NCI-H510A treated with DMSO at 0.1 percent for 48 hours (cell line): ENCODE results near the gene COASY.
A peak's percentile ranks its signal among the peaks of the same experiment; 100 is the strongest.
"Not testable (repeated sequence)": the region's sequence is repeated elsewhere in the genome, so short reads cannot be mapped to it uniquely, and the experiment has no call there.

Experiments used
- DNase-seq: peaks from one replicate; lab custom pipeline; 2025; lab: John Stamatoyannopoulos, UW

COASY gene

DNA sequence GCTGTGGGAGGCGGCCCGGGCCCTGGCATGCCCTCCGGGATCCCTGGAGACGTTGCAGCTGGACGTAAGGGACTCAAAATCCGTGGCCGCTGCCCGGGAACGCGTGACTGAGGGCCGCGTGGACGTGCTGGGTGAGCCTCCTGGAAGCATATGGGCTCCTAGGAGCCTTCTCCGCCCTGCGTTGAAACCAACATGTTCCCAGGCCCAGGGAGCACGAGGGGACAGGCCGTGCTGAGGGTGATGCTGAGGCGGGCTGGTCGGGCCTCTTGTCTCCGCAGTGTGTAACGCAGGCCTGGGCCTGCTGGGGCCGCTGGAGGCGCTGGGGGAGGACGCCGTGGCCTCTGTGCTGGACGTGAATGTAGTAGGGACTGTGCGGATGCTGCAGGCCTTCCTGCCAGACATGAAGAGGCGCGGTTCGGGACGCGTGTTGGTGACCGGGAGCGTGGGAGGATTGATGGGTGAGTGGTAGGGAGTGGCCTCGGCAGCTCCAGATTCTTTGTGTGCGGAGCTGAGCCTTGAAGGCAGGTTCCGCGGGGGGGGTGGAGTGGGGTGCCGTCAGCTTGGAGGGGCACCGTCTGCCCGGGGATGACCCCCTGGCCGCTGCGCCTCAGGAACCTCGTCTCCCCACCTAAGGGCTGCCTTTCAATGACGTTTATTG is 8.7 kb upstream of the COASY start:
- no peak for DNase-seq

DNA sequence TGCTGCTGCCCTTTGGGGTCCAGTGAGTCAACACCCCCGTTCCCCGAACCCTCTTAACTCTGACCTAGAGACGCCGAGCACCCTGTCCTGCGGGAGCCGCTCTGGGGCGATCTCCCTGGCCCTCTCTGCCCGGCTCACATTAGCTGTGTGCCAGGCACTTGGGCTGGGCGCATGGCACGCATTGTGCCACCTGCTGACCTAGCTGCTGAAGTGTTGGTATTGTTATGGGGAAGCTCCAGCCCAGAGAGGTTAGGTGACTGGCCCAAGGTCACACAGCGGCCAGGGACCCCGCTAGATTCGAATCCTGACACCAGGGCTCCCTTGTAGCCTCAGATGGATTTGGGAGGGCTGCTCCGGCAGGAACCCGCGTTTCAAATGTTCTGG is 8.1 kb upstream of the COASY start:
- no peak for DNase-seq

DNA sequence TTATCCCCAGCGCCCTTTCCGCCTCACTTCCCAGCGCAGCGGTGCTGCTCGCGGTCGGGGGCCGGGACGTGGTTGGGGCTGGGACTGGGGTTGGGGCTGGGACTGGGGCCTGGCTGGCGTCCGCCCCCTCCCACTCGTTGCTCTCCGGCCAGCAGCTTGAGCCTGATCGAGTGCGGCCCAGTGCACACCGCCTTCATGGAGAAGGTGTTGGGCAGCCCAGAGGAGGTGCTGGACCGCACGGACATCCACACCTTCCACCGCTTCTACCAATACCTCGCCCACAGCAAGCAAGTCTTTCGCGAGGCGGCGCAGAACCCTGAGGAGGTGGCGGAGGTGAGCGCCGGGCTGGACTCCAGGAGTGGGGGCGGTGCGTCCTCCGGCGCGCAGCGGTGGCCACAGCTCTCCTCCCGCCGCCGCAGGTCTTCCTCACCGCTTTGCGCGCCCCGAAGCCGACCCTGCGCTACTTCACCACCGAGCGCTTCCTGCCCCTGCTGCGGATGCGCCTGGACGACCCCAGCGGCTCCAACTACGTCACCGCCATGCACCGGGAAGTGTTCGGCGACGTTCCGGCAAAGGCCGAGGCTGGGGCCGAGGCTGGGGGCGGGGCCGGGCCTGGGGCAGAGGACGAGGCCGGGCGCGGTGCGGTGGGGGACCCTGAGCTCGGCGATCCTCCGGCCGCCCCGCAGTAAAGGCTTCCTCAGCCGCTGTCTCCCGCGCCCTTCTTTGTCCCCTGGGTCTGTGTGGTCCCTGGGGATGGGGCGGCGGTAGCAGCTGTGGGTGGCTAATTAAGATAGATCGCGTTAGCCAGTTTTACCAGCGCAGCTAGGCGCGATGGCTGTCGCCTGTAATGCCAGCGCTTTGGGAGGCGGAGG is 7.5 kb upstream of the COASY start:
- DNase-seq: peak; percentile 70

DNA sequence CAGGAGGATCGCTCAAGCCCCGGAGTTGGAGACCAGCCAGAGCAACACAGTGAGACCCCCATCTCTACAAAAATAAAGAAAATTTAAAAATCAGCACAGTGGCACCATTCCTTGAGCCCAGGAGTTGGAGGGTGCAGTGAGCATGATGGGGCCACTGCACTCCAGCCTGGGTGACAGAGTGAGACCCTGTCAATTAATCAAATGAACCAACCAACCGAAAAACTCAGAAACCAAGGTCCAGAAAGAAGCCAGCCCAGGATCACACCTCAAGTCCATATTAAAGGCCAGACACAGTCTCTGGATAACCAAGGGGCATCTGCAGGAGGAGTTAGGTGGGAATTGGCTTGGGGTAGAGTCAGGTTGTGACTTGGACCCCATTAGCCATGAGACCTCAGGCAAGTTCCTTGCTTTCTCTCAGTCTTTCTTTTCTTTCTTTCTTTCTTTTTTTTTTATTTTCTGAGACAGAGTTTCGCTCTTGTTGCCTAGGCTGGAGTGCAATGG is 6.8 kb upstream of the COASY start:
- DNase-seq: no peak

DNA sequence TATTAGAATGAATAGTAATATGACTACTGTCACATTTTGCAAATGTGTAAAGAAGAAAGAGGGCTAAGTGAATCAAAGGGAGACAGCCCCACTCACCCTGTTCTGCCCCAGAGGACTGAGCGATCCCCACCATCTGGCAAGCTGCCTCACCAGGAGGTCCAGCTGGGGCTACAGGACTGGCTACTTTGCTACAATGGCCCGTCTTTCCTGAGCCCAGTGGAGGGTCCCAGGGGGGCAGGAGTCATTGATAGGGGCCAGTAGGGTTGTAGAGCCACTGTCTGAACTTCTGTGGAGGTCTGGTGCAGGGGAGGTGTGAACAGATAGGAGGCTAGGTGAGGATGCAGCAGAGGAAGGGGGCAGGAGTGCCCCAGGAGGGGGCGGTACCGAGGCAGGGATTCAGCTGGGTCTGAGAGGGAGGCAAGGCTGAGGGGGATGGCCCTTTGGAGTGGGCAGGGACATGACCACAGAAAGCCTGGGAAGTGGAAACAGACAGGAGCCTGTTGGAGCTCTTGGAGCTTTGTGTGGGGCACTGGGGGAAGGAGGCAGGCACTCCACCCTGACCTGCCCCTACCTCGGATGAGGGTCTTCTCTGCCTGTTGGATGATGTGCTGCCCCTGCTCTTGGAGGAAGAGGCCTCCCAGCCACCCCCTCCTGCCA is 5.9 kb upstream of the COASY start:
- DNase-seq: not testable (repeated sequence)

DNA sequence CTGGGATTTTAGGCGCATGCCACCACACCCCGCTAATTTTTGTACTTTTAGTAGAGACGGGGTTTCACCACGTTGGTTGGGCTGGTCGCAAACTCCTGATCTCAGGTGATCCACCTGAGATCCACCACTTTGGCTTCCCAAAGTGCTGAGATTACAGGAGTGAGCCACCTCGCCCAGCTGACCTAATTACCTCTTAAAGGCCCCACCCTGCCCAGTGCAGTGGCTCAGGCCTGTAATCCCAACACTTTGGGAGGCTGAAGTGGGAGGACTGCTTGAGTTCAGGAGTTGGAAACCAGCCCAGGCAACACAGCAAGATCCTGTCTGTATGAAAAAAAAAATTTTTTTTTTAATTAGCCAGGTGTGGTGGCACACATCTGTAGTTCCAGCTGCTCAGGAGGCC is 2.9 kb upstream of the COASY start:
- no peak for DNase-seq

DNA sequence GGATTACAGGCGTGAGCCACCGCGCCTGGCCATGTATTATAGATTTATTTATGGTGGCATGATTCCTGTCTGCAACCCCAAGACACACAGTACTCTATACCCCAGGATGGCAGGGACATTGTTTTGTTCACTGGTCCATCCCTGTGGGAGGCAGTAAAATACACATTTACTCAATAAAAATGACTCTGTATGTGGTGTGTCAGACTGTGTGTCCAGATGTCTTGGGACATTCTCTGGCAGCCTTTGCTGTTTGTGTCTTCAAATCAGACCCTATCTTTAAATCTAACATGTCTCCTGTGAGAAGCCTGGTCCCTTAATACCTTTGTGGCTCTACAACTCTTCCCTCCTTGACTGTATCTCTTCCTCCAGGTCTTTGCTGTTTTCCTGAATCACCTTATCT is 1.7 kb upstream of the COASY start:
- DNase-seq: no peak

DNA sequence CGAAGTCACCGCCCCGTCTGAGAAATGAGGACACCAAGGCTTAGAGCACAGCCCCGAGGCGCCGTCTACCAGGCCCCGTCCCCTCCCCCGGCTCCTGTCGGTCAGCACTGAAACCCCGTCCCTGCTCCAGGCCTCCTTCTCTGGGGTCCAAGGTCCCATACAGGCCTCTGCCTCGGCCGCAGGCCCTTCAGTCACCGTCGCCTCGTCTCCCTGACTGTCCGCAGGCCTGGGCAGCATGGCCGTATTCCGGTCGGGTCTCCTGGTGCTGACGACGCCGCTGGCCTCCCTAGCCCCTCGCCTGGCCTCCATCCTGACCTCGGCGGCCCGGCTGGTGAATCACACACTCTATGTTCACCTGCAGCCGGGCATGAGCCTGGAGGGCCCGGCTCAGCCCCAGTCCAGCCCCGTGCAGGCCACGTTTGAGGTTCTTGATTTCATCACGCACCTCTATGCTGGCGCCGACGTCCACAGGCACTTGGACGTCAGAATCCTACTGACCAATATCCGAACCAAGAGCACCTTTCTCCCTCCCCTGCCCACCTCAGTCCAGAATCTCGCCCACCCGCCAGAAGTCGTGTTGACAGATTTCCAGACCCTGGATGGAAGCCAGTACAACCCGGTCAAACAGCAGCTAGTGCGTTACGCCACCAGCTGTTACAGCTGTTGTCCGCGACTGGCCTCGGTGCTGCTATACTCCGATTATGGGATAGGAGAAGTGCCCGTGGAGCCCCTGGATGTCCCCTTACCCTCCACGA is 617 bp downstream of the COASY start:
- DNase-seq: no peak

DNA sequence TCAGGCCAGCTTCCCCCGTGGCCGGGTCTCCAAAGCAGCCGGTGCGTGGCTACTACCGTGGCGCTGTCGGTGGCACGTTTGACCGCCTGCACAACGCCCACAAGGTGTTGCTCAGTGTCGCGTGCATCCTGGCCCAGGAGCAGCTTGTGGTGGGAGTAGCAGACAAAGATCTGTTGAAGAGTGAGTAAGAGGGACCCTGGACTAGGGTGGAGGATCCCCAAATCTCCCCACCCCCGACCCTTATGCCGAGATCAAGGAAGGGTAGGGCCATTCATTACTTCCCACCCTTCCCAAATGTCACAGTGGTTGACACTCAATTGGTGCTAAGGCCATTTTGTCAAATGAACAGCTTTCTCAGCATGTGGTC is 1.2 kb downstream of the COASY start:
- no peak for DNase-seq

DNA sequence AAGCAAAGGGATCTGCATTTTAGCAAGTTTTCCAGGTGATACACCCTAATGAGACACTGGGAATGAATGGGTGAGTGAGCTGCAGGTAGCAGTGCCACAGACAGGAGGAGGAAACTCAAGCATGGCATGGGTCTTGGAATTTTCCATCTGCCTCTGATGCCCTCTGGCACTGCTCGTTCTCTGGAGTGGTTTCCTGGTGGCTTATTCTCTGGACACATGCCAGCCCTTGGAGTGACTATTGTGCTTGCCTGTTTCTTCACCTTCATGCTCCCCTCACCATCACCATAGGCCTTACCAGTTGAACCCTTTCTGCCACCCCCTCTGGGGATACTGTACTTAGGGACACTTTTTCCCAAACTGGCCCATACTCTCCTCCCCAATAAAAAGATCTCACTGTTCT is 1.6 kb downstream of the COASY start:
- no peak for DNase-seq

DNA sequence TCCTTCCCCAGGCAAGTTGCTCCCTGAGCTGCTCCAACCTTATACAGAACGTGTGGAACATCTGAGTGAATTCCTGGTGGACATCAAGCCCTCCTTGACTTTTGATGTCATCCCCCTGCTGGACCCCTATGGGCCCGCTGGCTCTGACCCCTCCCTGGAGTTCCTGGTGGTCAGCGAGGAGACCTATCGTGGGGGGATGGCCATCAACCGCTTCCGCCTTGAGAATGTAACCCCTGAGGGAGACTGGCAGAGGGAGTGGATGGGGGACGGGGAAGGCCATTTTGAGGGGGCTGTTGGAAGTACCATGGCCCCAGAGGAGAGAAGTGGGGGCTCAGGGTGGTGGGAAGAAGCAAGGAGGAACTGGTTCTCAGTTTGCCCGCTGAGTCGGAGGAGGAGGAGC is 2.0 kb downstream of the COASY start:
- DNase-seq: no peak

DNA sequence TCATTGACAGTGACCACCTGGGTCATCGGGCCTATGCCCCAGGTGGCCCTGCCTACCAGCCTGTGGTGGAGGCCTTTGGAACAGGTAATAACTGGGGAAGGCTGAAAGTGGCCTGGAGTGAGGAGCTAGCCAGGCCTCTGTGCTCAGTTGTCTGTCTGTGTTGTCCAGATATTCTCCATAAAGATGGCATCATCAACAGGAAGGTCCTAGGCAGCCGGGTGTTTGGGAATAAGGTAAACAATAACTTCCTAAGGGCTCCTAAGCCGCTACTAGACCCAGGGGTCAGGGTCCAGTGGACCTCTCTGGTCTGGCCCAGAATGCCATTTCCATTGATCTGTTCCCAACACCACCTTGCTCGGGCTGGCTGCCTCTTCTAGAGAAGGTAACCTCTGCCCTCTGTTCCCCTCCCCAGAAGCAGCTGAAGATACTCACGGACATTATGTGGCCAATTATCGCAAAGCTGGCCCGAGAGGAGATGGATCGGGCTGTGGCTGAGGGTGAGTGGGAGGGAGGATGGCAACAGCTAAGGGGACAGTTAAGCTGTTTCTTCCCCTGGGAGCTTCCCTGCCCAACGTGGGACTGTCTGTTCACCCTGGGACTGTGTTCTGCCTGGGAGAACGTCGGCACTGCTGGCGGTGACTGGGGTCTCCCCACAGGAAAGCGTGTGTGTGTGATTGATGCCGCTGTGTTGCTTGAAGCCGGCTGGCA is 3.0 kb downstream of the COASY start:
- DNase-seq: no peak

DNA sequence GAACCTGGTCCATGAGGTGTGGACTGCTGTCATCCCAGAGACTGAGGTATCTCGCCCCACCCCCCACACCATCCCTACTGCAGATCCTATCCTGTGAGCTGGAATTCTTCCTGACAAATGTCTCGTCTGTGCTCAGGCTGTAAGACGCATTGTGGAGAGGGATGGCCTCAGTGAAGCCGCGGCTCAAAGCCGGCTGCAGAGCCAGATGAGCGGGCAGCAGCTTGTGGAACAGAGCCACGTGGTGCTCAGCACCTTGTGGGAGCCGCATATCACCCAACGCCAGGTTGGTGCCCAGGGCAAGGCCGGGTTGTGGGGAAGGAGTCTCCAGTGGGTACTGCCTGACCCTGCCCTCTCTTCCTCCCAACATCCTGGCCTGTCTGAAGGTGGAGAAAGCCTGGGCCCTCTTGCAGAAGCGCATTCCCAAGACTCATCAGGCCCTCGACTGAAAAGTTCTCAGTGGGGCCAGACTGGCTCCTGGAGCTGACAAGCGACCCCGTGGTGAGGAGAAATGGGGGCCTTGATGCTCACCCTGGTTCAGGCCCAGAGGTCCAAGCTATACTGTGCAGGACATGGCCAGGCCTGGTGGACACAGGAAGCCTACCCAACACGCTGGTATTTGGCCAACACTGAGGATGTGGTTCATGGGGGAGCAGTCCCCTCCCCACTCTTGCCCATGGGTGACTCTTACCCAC is 3.7 kb downstream of the COASY start:
- DNase-seq: no peak

DNA sequence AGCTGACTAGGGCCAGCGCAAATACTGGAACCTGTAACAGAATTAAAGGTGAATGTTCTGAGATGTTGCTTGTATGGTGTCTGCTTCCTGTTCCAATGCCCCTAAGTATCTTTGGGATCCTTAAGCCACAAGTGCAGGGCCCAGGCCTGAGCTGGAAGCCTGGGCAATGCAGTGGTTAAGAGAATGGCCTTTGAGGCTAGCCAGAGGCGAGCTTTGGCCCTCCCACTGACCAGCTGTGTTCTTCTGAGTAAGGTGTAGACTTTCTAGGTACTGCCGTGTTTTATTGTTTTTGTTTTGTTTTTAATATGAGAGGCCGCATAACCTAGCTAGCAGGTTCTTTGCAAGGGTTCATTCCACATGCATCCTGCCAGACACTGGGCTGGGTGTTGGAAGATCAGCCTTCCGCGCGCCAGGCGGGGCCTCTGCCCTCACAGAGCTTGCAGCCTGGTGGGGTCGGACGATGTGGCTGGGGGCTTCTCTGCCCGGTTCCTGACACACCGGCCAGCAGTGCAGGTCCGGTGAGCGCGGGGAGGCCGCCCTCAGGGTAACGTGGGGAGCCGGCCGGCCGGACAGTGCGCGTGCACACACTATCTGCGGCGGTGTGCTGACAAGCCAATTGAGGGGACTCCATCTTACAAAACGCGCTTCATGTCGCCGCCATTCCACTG is 4.4 kb downstream of the COASY start:
- no peak for DNase-seq

DNA sequence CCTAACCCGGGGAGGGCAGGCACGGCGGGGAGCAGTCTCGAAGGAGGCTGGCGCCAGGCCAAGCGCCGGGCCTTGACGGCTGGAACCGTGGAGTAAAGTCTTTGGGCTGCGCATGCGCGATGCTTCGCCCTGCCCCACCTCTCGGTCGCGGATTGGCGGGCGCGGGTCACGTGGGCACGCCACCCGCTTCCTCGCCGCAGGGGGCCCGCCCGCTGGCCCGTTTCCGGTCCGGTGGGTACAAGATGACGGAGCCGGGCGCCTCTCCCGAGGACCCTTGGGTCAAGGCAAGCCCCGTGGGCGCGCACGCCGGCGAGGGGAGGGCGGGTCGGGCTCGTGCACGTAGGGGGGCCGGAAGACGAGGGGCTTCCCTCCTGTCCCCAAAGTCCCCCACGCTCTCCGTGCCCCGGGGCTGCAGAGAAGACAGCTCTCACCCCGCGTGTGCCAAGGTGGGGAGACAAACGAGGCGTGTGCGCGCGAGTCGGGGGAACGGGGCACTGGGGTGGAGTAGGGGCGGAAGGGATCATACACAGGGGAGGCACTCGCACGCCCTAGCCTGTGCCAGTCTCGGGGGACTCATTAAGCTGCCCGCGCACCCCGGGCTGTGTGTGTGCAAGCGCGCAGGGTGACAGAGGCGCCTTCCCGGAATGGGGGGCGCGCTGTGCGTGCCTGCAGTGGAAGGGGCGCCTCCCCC is 5.1 kb downstream of the COASY start, which contains the start of gene MLX:
Gene MLX (plus strand): TSS at position 218 of the 691 bp plus-strand sequence. CDS start 25 bp downstream, at position 243.
- DNase-seq: peak; percentile 95

DNA sequence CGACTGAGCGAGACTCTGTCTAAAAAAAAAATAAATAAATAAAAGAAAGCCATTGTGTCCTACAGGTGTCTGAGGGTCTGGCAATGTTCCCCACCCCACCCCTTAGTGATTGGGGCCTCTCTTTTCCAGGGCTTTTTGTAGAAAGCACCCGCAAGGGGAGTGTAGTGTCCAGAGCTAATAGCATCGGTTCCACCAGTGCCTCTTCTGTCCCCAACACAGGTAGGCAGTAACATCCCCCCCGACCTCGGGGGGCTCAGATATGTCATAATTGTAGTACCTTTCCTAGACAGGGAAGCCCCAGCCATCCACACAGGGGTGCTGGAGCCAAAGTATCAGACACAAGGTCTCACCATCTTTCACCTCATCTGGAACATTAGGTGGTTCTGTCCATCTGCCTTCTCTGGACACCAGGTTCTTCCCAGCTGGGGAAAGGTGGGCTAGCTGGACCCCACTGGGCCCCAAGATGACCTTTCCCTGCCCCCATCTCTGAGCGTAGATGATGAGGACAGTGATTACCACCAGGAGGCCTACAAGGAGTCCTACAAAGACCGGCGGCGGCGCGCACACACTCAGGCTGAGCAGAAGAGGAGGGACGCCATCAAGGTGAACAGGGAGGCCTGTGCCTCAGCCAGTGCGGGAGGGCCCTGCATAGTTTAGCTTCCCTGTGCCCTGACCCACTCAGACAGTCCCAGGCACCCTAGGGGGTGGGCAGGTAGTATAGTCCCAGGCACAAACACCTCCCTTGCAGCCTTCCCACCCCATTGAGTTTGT is 6.6 kb downstream of the COASY start:
- no peak for DNase-seq

DNA sequence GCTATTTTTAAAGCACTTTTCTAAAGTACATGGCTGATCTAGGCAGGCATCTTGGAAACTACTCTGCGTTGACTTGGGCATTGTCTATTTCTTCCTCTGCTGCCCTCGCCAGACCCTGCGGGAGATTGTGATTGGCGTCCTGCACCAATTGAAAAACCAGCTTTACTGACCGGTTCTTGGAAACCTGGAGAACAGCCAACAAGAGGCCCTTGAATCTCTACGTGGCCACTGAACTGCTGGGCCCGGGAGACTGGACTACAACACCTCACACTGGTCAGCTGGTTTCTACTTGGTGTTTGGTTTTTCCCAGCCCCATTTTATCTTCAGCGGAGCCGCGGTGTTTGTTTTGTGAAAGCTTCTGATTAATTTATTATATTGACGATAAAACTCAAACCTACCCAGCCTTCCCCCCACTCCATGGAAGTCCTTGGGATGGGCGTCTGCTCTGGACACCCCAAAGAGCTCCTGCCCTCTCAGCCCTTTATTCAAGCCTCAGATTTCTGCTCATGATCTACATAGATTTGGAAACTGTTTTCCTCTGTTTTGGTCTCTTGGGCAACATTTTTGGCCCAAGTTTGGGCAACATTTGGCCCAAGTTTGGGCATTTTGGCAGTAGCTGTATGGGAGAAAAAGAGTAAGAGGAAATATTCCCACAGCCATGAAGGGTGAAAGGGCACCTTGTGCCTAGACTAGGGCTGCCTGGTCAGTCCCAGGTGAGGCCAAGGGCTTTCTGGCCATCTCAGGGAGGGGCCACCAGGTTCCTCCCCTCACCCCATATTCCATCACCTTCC is 9.7 kb downstream of the COASY start:
- DNase-seq: no peak

DNA sequence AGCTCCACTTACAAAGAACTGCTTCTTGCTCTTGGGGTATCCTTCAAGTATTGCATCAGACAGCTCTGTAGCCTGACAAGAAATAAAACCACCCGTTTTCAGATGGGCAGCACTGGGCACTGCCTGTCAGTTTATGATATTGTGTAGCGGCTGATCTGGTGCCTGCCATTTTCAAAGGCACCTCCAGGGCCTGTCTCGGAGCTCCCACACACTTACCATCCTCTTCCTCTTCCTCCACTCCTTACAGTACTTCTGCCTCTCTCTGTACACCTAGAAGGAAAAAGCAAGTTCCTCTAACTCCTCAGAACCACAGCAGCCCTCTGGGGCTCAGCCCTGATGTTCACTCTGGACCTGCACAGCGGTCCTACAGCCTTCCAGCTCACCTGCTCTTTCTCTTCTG is 11.1 kb downstream of the COASY start:
- no peak for DNase-seq
